DMS153 treated with DMSO at 0.1 percent for 48 hours (cell line): ENCODE measurements around the gene IFT57.

Experiments
- DNase-seq: peaks from one replicate; lab custom pipeline; 2025; ENCODE audit not compliant: unreplicated experiment; lab: John Stamatoyannopoulos, UW

The IFT57 gene

DNA sequence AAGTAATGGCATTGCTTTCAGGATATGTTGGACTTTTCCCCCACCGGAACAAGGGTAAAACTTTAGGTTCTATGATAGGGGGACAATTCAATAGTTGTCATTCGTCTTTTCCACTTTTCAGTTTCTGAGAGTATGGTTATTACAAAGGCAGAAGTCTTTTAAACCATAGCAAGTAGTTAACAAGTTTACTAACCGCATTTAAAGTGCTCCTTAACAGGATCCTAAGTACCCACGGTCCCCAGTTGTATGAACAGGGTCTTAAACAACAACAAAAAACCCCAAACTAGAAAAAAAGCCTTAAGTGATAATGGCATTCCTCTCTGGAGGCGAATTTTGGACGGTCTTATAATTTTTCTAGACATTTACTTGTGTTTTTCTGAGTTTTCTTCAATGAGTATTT, 831 bp downstream of the IFT57 start:
- DNase-seq, result no peak

DNA sequence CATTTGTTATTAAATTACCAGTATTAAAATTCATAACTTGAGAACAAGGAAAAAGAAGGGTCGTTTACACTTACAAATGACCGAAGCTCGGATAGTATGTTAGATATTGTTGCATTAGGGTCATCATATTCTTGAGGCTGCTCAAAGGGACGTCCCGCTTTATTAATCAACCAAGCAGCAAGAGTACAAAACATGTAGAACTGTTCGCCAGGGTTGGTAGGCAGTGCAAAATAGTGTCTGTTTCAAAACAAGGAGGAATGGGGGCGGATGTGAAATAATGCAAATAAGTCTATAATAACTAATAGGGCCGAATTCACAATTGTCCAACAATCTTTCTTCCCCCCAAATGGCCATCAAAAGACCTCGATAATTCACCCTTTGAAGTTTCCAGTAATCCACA, 2.9 kb downstream of the IFT57 start:
- DNase-seq, result no peak

DNA sequence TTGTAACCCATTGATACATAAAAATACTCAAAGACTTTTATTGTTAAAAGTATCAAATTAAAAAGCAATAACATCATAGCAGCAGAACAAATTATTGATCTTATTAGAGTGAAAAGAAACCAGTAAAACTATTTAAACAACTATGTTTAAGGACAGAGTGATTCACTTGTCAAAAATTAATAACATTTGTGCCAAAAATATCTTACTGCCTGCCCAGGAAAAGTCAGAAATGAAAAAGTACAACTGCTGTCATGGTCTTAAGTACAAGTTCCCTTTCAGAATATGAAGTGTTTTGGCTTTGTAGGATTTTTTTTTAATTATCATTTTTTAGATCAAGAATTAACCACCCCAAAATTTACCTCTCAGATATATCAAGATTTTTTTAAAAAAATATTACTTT, 3.4 kb downstream of the IFT57 start:
- no peak for DNase-seq

DNA sequence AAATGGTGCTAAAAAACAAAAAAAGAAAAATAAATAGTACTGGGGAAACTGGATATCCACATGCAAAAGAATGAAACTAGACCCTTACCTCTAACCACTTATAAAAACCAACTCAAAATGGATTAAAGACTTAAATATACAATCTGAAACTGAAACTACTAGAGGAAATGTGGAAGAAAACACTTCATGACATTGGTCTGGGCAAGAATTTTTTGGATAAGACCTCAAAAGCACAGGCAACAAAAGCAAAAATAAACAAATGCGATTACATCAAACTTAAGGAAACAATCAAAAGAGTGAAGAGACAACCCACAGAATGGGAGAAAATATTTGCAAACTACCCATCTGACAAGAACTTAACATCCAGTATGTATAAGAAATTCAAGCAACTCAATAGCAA, 6.4 kb downstream of the IFT57 start:
- no peak for DNase-seq

DNA sequence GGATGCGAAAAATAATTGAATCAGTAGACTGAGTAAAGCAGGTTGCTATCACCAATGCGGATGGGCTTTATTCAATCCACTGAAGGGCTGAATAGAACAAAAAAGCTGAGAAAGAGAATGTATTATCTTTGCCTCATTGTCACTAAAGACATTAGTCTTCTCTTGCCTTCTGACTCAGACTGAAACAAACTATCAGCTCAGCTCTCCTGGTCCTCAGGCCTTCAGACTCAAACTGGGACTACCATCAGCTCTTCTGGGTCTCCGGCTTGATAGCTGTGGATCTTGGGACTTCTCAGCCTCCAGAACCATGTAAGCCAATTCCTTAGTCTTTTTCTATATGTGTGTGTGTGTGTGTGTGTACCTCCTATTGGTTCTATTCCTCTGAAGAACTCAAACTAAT, 12.6 kb downstream of the IFT57 start:
- DNase-seq, result no peak

DNA sequence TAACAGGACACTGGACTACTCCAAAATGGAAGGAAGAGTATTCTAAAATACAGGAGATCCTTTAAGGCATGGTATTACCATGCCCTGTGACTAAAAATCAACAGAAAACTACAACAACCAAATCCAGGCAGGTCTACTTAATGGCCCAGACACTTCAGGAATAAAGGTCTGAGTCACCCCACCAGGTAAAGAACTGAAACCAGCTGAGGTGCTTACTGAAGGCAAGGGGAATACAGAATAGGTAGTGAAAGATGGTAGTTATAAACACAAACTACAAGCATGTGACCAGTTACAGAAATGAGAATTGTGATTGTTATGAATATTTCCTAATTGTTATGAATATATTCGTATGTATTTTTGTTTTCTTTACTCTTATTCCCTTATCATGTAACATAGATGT, 13.4 kb downstream of the IFT57 start:
- no peak for DNase-seq

DNA sequence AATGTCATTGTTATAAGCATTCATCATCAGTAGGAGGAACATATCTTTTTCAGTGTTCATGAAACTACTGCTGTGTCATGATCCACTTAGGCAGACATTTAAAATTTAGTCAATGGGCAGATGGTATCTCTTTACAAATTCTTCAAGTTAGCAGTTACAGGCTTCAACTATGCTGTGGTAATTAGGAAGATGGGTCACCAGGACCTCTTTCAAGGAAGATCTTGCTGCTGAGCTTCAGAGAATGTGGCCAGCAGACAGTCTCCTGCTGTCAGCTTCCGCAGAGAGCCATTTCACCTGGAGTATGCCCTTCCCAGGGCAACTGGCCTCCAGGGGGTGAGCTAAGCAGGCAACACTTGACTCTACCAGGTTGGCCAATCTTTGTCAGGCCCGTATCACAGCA, 19.4 kb downstream of the IFT57 start:
- DNase-seq, result no peak

DNA sequence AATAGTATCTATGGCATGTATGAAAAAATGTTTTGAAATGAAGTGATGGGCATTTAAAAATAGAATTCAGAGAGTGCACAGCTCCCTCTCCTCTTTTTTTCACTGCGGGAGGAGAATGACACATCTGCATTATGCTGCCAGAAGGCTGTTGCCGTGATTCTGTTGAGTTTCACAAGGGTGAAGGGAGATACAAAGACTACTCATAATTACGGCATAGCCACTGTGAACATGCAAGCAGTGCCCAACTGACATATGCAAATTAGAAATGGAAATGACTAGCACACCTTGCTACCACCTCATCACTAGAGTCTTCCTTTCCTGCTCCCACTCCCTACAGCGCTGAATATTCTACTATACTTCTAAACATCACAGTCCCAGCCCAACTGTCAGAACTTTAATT, 20.1 kb downstream of the IFT57 start:
- DNase-seq, result no peak

DNA sequence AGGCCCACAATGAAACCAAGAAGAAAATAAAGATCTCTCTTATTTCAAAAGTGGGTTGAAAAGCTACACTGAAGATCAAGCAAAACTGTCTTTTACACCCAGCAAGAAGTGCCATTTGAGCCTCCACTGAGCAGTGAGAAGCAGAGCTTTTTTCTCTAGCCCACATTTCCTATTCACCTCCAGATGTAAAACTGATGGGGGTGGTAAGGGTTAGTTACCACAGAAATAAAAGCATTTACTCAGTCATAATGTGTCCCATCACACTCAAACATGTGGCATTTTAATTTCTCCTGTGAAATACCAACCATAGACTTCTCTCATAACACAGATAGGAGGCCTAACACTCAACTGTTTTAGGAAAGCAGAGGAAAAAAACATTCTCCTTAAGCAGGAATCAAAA, 21.0 kb downstream of the IFT57 start:
- DNase-seq, result no peak

DNA sequence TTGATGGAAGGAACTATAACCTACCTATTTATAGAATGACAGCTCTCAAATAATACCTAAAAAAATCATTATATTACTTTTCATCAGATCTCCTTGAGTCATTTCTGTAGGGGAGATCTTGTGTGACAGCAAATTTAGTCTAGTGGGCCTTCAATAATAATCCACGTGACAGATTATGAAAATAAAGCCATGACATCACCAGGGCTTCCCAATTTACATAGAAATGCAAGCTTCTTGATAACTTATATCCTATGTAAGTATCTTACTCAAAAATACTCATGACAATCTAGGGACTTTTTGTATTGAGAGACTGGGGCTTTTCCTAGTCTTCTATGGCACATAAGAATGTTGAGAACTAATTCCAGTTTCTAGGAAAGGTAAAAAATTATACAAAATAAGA, 21.6 kb downstream of the IFT57 start:
- no peak for DNase-seq

DNA sequence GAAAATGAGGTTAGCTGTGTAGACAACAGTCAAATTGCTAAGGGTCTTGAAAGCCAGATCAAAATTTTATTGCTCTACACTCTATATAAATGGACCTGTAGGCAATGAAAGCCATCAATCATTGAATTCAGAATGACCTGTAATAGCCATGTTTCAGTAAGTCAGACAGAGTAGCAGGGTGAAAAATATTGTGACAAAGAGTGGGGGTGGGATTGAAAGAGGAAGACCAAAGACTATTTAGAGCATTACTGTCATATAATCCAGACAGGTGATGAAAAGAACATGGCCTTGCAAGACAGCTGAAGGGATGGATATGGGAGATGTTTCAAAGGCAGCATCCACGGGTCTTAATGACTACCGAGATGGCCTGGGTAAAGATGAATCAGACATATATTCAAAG, 22.2 kb downstream of the IFT57 start:
- DNase-seq, result no peak

DNA sequence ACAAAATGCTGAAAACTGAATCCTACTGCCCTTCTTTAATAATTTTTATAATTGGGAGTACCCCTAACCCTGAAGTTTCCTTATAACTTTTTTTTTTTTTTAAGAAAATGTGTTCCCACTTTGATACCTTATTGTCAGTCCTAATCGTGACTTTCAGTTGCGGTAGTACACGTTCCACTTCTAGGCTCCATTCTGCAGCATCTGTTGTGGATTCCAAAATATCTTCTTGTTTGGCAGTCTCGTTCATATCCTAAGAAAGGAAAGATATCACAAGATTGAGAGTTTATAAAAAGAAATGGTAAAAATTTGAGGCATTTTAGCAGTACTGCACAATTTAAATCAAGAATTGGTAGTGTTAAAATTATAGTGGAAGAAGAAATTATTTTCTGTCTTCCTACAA, 30.8 kb downstream of the IFT57 start:
- DNase-seq, result no peak

DNA sequence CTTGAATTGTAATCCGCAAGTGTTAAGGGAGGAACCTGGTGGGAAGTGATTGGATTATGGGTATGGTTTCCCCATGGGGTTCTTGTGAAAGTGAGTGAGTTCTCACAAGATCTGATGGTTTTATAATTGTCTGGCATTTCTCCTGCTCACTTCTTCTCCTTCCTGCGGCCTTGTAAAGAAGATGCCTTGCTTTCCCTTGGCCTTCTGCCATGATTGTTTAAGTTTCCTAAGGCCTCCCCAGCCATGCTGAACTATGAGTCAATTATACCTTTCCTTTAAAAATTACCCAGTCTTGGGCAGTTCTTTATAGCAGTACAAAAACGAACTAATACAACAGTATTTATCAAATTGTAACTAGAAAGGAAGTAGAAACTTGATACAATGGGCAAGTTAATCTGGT, 31.9 kb downstream of the IFT57 start:
- no peak for DNase-seq

DNA sequence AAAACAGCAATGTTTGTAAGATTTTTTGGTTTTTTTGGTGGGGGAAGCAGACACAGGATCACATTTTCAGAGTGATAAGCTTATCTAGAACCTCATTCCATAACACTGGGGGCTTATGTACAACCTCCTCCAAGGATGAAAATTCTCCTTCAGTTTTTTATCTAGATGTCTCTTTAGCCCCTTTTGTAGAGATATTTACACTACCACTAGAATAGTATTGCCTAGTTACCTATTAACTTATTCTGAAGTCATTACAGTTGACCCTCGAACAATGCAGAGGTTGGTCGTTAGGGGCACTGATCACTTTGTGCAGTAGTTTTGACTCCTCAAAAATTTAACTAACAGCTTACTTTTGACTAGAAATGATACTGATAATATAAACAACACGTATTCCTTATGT, 32.8 kb downstream of the IFT57 start:
- no peak for DNase-seq

DNA sequence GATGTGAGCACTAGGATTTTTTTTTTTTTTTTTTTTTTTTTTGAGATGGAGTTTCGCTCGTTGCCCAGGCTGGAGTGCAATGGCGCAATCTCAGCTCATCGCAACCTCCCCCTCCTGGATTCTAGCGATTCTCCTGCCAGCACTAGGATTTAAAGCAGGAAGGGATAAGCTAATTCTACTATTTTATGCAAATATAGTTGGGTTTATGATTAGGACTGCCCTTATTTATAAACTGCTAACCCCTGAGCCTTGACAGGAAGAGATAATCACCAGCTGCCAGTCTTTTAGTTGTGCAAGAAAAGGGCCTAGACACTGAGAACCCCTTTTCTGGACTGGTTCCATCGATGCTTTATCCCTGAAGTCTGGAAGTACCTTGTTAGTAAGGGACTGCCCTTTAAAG, 36.7 kb downstream of the IFT57 start:
- DNase-seq, result no peak

DNA sequence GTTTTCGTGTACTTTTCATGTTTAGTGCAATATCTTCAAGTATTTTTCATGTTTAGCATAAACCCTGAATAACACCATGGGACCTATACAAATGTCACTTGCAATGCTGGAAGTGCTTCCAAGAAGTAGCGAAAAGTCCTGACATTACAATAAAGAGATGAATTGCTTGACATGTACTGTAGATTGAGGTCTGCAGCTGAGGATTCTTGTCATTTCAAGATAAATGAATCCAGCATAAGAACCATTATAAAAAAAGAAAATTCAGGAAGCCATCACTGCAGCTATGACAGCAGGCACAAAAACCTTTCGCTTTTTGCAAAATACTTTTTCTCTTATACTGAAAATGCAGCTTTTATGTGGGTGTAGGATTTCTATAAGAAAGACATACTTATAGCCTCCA, 37.4 kb downstream of the IFT57 start:
- DNase-seq, result no peak

DNA sequence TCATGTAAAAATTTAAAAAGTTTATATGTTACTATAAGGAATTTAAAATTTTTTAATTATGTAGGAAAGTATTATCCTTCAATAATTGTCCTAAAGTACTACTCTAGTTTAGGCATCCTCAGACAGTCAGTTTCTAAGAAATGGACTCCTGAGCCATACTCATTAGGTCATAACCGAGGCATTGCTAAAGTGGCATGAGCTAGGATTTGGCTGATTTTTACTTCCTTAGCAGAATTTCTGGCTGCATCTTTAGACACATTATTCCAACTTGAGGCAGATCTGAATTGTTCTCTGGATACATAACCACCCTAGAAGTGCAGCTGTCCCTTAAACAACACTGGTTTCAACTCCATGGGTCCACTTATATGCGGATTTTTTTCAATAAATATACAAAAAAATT, 38.3 kb downstream of the IFT57 start:
- no peak for DNase-seq

DNA sequence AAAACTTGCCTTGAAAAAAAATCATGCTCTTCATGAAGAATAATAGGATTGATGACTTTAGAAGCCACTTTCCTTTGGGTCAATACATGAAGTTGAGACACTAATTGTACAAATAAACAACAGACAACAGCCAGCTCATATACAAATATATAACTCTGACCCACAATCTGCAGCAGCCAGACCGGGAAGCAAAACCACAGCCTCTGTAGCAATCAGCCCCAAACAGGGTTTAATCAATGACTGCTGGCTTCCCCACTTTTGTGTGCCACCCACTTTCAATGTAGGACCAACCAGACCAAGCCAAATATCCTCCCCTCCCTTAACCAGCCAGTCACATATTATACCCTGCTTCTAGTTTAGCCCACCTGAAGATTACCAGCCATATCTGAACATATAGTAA, 39.0 kb downstream of the IFT57 start:
- no peak for DNase-seq

DNA sequence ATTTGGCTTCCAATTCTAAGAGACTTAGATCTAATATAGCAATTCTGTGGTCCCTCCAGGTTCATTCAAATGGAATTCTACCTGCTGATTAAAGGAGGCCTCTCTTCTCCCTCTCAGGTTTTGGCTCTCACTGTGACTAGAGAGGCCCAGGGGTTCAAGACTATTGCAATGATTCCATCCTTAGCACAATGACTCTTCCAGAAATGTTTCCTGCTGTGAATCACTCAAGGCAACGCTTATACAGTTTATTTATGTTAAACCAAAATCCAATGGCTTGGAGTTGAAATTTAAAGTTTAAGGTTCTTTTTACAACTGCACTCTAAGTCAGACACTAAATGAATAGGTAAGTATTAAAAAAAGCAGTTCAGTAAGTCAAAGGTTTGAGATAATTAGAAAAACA, 39.9 kb downstream of the IFT57 start:
- no peak for DNase-seq

DNA sequence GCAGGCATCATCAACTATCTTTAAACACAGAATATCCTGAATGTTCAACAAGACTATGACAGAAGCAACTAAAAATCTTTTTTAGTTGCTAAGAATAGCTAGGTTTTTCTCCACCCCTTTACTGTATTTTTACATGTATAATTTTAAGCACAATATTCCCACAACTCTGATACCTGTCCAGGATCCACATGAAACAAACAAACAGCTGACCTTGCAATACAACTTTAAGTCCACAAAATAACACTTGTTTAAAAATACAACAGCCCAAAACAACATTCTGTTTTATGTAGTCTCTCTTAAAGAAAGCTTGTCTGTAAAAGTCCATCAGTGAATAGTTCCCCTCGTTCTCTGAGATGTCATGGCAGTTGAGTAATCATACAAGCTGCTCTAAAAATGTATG, 41.1 kb downstream of the IFT57 start:
- no peak for DNase-seq

DNA sequence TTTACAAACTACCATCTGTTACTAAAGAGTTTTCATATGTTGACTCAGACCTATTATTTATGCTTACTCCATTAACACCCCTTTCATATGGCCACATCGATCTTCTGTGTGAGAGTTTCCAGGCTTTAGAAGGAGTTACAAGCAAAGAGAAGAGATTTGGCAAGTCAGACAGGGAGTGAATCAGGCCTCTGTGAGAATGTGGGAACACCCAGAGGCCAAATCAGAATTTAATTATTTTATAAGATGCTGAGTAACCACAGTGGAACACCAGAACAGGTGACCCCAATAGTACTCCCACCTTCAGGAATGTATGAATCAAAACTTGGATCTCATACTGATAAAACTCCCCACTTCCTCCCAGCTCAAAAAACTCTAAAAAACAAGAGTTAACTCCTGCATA, 42.0 kb downstream of the IFT57 start:
- DNase-seq, result no peak

DNA sequence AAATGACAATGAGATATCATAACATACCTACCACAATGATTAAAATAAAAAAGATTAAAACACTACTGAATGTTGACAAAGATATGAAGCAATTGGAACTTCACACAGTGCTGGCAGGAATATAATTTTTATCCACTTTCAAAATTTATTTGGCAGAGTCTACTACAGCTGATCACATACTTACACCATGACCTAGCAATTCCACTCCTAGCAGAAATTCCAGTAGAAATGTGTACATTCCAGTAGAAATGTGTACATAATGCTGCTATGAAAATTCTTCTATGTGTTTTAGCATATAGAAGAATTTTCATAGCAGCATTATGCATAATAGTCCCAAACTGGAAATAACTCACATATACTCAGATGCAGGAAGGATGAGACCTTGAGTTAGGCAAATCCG, 43.5 kb downstream of the IFT57 start:
- no peak for DNase-seq

DNA sequence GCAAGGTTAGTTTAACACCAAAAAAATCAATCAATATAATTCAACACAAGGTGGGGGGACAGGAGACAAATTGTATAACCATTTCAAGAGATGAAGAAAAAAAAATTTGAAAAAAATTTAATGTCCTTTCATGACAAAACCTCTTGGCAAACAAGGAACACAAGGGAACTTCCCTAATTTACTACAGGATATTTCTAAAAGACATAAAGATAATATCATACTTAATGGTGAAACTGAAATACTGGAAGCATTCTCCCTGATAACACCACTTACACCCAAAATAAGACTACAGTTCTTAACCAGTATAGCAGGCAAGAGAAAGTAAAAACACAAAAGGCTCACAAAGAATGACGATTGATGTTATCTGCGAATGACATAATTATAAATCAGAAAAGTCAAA, 44.7 kb downstream of the IFT57 start:
- DNase-seq, result no peak

DNA sequence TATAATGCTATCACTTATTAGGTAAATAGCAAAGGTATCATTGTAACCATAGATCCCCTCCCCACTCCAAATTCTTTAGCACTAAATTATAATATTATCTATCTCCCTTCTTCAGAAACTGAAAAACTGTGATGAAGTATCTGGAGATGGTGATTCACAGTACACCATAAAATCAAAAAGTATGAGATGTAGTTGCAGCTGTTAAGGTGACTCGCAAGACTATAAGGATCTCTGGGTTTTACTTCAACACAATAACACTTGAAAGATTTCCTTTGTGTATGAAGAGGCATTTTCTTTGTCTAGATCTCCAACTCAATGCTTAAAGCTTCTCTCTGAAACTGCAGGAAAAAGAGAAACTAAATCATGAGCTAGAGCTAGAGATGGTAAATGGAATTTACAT, 46.9 kb downstream of the IFT57 start:
- DNase-seq, result no peak
